Panc1 (cell line): ENCODE data around the gene MKLN1. TPM values are rescaled to one million over a fixed set of nuclear protein-coding genes. Genes with fewer than 3 reads are reported as not detected.

Experiments used
- ATAC-seq: fragments of 200-7000 bp; cut with Tn5 transposase; 2 replicates; pipeline ENCODE4 v1.9.1; 2020; ENCODE audit warnings: mild to moderate bottlenecking, moderate library complexity
- BruUV-seq: library from RNA; stranded (reverse); fragments of 400-500 nt; replicated peaks from 2 replicates; lab custom pipeline; 2021; lab: Mats Ljungman, UMichigan
- CTCF ChIA-PET: fragments of 300-600 bp; sonication (Branson Sonifier 250); formaldehyde crosslinking; loops from one replicate; lab custom pipeline; 2022; ENCODE audit warnings: antibody characterized with exemption; lab: Charles Lee
- POLR2A ChIA-PET: fragments of 300-600 bp; sonication (Branson Sonifier 250); formaldehyde crosslinking; loops from one replicate; lab custom pipeline; 2022; ENCODE audit warnings: antibody characterized with exemption; lab: Charles Lee
- DNase-seq: peaks from one replicate; pipeline ENCODE4 v3.0.0-alpha.2; 2010; ENCODE audit warnings: low read depth, low spot score
- H3K27ac ChIP-seq: 2 replicates; pipeline ENCODE4 v1.5.1; 2011; ENCODE audit warnings: mild to moderate bottlenecking, low read length, inconsistent platforms
- H3K27me3 ChIP-seq: fragments of 200-500 bp; sonication (Bioruptor generic); 2 replicates; pipeline ENCODE4 v1.6.0; 2014; ENCODE audit warnings: low read length, inconsistent platforms; ENCODE audit not compliant: control insufficient read depth, insufficient read depth
- H3K36me3 ChIP-seq: fragments of 200-500 bp; sonication (Bioruptor generic); 2 replicates; pipeline ENCODE4 v1.5.1; 2014; ENCODE audit warnings: inconsistent platforms, mild to moderate bottlenecking, low read length, moderate library complexity; ENCODE audit not compliant: control insufficient read depth, insufficient read depth
- H3K4me1 ChIP-seq: 2 replicates; pipeline ENCODE4 v1.5.1; 2011; ENCODE audit warnings: inconsistent platforms, mild to moderate bottlenecking, low read length, moderate library complexity; ENCODE audit not compliant: control insufficient read depth, insufficient read depth
- H3K4me3 ChIP-seq, 2 experiments: 2 replicates each; pipeline ENCODE4 v1.5.1; 2011 to 2012; ENCODE audit warnings: low read depth in 2 of 2, low read length in 2 of 2, mild to moderate bottlenecking in 2 of 2, inconsistent platforms in 1 of 2, moderate library complexity in 1 of 2
- H3K9me3 ChIP-seq: fragments of 200-500 bp; sonication (Bioruptor generic); 2 replicates; pipeline ENCODE4 v1.5.1; 2014; ENCODE audit warnings: low read depth, mild to moderate bottlenecking, inconsistent platforms, low read length, moderate library complexity; ENCODE audit not compliant: control insufficient read depth, insufficient read depth
- POLR2AphosphoS5 ChIP-seq: IDR thresholded peaks from 2 replicates; pipeline ENCODE4 v1.6.1; 2012; ENCODE audit warnings: mild to moderate bottlenecking, low read depth, low read length, moderate library complexity
- SIN3A ChIP-seq: IDR thresholded peaks from 2 replicates; pipeline ENCODE4 v1.6.1; 2012; ENCODE audit warnings: low read depth, mild to moderate bottlenecking, low read length, moderate library complexity, borderline replicate concordance; ENCODE audit not compliant: insufficient read depth
- TCF7L2 ChIP-seq: IDR thresholded peaks from 2 replicates; pipeline ENCODE4 v1.6.1; 2011; ENCODE audit warnings: mild to moderate bottlenecking, low read depth, low read length, inconsistent platforms
- in situ Hi-C: cut with HindIII; loops from 2 replicates; pipeline ENCODE4 v1.10.0; 2016; ENCODE audit warnings: low sequenced_read_pairs, low pct_unique_long_range_greater_than_20kb
- intact Hi-C: fragments of 100-400 bp; cut with micrococcal nuclease; formaldehyde crosslinking; loops from one replicate; pipeline ENCODE4 v1.10.0; 2022; ENCODE audit not compliant: unreplicated experiment
- total RNA-seq: library from RNA; stranded (reverse); gene quantifications from one replicate; pipeline ENCODE4 v1.2.1, GENCODE V29; 2021; ENCODE audit not compliant: unreplicated experiment
- TF ChIP-seq, protein P1 (sequence below), 2 experiments: IDR thresholded peaks; 2 replicates each; pipeline ENCODE4 v1.6.1; 2011 to 2012; ENCODE audit warnings: low read depth in 2 of 2, control low read depth in 1 of 2, low read length in 1 of 2, mild to moderate bottlenecking in 1 of 2, moderate library complexity in 1 of 2; ENCODE audit not compliant: insufficient read depth in 1 of 2
- TF ChIP-seq, protein P2 (sequence below): fragments of 450-650 bp; IDR thresholded peaks from 2 replicates; pipeline ENCODE4 v1.5.1; 2017; ENCODE audit warnings: mild to moderate bottlenecking

MKLN1 gene
- total RNA-seq, 1 experiment from 2014 or later = 46.4 TPM

DNA sequence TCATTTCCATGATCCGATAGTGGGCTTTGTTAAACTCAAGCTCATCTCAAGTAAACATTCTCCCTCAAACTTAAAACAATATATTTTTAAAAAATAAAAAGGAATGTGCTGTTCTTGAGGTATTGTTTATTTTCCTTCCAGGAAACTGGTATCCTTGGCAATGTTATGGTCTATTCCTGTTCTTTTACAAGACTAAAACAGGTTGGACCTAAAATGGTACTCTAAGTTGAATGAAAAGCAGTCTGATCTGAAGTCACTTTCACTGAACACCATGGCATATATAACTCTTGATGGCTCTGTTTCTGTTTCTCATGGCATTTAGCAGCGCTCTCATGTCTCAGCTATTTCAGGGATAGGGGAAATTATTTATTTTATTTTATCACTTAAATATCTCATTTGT lies 158.7 kb downstream of the MKLN1 start:
- DNase-seq (no peak), ATAC-seq (no peak)
- ChIA-PET CTCF (no interaction called here), POLR2A (no interaction called here)
- Histone ChIP-seq H3K9me3 (no peaks in the 10 kb centered on the region), H3K36me3 (peaks cover 11% of the 10 kb centered on the region), H3K27ac (no peak overlapping the region), H3K4me3 (no peak overlapping the region), H3K27me3 (no peaks in the 10 kb centered on the region), H3K4me1 (no peaks in the 10 kb centered on the region)
- no peak for TF ChIP-seq SIN3A
- TF ChIP-seq TCF7L2 = no peak
- no peak for TF ChIP-seq POLR2AphosphoS5
- TF ChIP-seq, protein P1, sequence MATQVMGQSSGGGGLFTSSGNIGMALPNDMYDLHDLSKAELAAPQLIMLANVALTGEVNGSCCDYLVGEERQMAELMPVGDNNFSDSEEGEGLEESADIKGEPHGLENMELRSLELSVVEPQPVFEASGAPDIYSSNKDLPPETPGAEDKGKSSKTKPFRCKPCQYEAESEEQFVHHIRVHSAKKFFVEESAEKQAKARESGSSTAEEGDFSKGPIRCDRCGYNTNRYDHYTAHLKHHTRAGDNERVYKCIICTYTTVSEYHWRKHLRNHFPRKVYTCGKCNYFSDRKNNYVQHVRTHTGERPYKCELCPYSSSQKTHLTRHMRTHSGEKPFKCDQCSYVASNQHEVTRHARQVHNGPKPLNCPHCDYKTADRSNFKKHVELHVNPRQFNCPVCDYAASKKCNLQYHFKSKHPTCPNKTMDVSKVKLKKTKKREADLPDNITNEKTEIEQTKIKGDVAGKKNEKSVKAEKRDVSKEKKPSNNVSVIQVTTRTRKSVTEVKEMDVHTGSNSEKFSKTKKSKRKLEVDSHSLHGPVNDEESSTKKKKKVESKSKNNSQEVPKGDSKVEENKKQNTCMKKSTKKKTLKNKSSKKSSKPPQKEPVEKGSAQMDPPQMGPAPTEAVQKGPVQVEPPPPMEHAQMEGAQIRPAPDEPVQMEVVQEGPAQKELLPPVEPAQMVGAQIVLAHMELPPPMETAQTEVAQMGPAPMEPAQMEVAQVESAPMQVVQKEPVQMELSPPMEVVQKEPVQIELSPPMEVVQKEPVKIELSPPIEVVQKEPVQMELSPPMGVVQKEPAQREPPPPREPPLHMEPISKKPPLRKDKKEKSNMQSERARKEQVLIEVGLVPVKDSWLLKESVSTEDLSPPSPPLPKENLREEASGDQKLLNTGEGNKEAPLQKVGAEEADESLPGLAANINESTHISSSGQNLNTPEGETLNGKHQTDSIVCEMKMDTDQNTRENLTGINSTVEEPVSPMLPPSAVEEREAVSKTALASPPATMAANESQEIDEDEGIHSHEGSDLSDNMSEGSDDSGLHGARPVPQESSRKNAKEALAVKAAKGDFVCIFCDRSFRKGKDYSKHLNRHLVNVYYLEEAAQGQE (IDR thresholded peaks at IDR 0.05; ENCODE audit: insufficient read depth in 1 of 2, low read depth in 2 of 2, low read length in 1 of 2) = no peak
- TF ChIP-seq, protein P2, sequence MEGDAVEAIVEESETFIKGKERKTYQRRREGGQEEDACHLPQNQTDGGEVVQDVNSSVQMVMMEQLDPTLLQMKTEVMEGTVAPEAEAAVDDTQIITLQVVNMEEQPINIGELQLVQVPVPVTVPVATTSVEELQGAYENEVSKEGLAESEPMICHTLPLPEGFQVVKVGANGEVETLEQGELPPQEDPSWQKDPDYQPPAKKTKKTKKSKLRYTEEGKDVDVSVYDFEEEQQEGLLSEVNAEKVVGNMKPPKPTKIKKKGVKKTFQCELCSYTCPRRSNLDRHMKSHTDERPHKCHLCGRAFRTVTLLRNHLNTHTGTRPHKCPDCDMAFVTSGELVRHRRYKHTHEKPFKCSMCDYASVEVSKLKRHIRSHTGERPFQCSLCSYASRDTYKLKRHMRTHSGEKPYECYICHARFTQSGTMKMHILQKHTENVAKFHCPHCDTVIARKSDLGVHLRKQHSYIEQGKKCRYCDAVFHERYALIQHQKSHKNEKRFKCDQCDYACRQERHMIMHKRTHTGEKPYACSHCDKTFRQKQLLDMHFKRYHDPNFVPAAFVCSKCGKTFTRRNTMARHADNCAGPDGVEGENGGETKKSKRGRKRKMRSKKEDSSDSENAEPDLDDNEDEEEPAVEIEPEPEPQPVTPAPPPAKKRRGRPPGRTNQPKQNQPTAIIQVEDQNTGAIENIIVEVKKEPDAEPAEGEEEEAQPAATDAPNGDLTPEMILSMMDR = no peak
- BruUV-seq = no TSS peak
- in situ Hi-C loops (no loop called here), intact Hi-C loops (no loop called here)

DNA sequence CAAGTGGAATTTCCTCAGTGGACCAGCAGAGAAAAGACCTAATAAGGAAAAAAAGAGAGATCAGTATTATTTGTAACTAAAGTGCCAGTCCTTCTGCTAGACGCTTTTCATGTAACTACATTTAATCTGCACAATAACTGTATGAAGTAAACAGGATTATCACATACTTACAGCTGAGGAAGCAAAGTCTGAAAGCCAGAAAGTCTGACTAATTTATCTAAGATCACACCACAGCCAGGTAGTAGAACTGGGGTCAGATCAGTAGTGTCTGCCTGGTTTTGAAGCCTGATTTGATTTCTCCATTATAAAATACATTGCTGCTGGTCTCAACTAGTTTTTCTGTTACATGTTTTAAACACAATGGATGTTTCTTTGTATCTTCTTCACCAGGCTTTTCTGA lies 159.5 kb downstream of the MKLN1 start:
- in situ Hi-C loops = no loop called here
- POLR2A ChIA-PET = no interaction called here
- ATAC-seq (no peak), DNase-seq (no peak)
- Histone ChIP-seq H3K27me3 (no peaks in the 10 kb centered on the region), H3K4me1 (no peaks in the 10 kb centered on the region), H3K4me3 (no peak overlapping the region), H3K9me3 (no peaks in the 10 kb centered on the region), H3K27ac (no peak overlapping the region), H3K36me3 (peaks cover 11% of the 10 kb centered on the region)
- TF ChIP-seq SIN3A (no peak), TCF7L2 (no peak), POLR2AphosphoS5 (no peak)
- TF ChIP-seq, protein P2 = no peak
- TF ChIP-seq, protein P1 (IDR thresholded peaks at IDR 0.05; ENCODE audit: insufficient read depth in 1 of 2, low read depth in 2 of 2, low read length in 1 of 2) = no peak
- CTCF ChIA-PET = no interaction called here
- intact Hi-C loops = no loop called here
- BruUV-seq = no TSS peak
